ENCODE data around the gene CDHR4.

GRCh38 chr3:49794431-49794830 is 5.2 kb downstream of the CDHR4 start:
- TF ChIP-seq POLR2AphosphoS5 (IDR thresholded peaks at IDR 0.05; ENCODE audit: low read depth, low read length): no peak
- TF ChIP-seq TAF1 (IDR thresholded peaks at IDR 0.05; ENCODE audit: borderline replicate concordance, low read depth, low read length): no peak
- no peak for TF ChIP-seq POLR2A (IDR thresholded peaks at IDR 0.05; ENCODE audit: low read depth, low read length)
